GM12874 (cell line): ENCODE results near the gene PCSK5.

ENCODE experiments used
- TF ChIP-seq, protein P1 (sequence below): IDR thresholded peaks from 2 replicates; pipeline ENCODE4 v1.5.1; 2011; ENCODE audit warnings: low read depth, mild to moderate bottlenecking, control low read depth, low read length, moderate library complexity; ENCODE audit not compliant: insufficient read depth

The PCSK5 gene

DNA sequence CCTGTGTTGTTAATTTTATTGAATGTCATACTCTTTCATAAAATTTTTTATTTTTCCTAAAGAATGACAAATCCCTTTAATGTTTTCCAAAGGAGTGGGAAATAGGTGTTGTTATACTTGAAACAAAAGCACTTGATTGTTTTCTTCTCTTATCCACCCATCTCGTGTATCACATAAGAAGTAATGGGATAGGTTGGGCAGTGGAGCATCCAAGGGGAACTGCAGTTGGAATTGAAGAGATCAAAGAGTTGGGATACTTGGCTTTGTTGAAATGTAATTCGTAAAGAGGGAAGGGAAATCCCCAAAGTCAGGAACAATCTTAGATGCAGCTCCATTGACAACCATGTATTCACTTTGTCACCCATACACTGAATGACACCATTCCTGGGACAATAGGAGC, 148.0 kb downstream of the PCSK5 start:
- TF ChIP-seq, protein P1, sequence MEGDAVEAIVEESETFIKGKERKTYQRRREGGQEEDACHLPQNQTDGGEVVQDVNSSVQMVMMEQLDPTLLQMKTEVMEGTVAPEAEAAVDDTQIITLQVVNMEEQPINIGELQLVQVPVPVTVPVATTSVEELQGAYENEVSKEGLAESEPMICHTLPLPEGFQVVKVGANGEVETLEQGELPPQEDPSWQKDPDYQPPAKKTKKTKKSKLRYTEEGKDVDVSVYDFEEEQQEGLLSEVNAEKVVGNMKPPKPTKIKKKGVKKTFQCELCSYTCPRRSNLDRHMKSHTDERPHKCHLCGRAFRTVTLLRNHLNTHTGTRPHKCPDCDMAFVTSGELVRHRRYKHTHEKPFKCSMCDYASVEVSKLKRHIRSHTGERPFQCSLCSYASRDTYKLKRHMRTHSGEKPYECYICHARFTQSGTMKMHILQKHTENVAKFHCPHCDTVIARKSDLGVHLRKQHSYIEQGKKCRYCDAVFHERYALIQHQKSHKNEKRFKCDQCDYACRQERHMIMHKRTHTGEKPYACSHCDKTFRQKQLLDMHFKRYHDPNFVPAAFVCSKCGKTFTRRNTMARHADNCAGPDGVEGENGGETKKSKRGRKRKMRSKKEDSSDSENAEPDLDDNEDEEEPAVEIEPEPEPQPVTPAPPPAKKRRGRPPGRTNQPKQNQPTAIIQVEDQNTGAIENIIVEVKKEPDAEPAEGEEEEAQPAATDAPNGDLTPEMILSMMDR: no peak

DNA sequence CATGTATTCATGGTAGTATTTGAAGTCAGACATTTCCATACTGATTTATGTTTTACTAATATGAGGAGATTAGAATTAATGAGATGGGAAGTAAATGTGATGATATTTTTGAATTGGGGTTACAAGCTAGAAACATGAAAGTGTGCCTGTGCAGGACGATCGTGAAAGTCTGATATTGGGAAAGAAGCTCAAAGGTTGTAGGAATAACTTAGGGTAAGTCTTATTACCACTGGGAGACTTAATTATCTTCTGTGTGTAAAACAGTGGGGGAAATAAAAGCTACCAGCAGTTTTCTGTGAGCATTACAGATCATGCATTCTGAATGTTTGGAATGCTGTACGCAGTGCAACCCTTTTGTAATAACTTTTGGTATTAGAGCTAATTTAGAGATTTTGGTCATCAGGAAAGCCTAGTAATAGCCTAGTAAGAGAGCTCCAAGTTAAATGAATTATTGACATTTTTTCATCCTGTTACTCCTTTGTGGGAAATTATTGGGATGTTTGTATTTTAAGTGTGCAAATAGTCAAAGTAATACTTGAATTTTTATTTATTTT, 153.9 kb downstream of the PCSK5 start:
- TF ChIP-seq, protein P1: no peak

DNA sequence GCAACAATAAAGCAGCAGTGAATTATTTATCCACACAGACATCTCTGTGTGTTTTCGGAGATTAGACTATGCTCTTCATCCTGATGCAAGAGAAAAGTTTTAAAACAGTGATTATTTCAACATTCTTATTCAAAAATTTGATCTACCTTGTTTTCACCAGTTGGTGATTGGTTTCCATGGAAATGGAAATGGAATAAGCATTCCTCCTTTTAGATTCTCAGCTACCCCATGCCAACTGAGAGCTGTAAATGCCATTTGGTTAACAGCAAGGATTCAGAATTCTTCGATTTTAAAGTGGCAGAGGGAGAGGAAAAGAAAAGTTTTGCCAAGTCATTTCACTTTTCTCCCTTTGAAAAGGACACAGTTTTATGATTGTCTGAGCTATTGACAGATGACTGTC, 154.7 kb downstream of the PCSK5 start:
- TF ChIP-seq, protein P1: no peak

DNA sequence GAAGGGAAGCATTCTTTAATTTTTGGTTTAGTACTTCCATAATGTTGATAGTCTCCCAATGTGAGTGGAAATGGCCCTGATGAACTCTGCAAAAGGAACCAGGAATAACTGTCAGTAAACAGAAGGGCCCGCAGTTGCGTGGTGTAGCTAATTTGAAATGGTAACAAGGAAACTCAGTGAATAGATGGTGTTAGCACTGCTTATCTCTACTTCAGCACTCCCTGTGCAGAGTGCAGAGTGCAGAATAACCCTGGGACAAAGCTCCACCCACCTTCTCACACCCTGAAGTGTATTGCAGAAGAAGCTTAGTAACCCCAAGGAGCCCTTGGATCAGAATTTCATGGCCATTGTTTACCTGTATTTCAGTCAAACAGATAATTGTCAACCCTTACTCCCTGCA, 158.9 kb downstream of the PCSK5 start:
- TF ChIP-seq, protein P1: no peak

DNA sequence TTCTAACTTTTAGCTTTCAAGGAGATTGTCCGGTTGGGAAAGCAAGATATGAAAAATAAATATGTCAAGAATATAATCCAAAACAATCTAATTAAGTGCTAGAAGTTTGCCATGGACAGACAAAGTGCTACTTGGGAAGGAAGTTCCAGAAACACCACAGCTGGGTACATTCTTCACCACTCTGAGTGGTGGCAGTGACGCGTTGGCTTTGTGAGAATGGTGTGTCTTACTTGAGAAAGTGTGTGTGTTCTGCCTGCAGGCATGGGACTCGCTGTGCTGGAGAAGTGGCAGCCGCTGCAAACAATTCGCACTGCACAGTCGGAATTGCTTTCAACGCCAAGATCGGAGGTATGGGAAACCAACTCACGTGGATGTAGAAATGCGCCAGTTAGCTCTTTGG, 177.2 kb downstream of the PCSK5 start:
- TF ChIP-seq, protein P1: no peak

DNA sequence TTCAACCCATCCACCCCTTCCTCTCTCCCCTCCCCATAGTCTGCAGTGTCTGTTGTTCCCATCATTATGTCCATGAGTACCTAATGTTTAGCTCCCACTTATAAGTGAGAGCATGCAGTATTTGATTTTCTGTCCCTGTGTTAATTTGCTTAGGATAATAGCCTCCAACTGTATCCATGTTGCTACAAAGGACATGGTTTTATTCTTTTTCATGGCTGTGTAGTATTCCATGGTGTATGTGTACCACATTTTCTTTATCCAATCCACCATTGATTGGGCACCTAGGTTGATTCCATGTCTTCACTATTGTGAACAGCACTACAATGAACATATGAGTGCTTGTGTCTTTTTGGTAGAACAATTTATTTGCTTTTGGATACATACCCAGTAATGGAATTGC, 187.1 kb downstream of the PCSK5 start:
- TF ChIP-seq, protein P1: no peak

DNA sequence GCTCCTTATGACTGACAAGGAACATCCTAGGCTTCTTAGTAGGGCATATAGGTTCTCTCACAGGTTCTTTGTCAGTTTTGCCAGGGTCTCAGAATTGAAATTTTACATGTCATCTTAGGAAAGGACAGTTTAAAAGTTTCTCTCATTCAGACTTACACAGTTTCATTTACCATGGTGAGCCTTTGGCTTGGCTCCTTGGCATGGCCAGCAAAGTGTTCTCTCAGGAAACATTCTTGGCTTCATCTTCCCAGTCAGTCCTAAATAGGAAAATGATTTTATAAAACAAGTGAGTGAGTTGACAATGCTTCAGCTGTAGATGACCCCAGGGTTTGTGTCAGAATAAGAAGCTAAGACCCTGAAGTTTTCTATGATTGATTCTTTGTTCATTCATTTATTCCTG, 191.6 kb downstream of the PCSK5 start:
- TF ChIP-seq, protein P1: no peak

DNA sequence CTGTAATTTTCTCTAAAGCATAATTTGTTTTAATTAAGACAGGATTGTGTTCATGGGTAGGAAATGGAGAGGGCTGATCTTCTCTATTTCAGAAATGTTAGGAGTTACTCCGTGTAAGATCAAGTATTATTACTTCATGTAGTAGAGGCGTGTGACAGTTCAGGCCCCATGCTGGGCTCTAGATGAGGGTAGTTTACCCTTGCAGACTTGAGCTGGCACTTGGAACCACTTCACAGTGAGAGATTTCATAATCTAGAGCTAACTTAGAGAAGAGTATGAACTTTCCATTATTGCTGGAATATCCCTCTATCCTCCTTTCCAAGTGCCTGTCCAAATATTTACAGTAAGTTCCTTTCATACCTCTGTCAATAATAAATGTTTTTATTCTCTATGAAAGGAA, 195.1 kb downstream of the PCSK5 start:
- TF ChIP-seq, protein P1: no peak
